ENCODE data around the gene ACO2. TPM values are rescaled to one million over a fixed set of nuclear protein-coding genes. Genes with fewer than 3 reads are reported as not detected.

The ACO2 gene
- total and polyA plus RNA-seq, 10 of the 15 experiments (the other 5 are each of a cell fraction or from before 2014, with no cell fraction given) = 21.4 to 214 (median 88.5) TPM

DNA sequence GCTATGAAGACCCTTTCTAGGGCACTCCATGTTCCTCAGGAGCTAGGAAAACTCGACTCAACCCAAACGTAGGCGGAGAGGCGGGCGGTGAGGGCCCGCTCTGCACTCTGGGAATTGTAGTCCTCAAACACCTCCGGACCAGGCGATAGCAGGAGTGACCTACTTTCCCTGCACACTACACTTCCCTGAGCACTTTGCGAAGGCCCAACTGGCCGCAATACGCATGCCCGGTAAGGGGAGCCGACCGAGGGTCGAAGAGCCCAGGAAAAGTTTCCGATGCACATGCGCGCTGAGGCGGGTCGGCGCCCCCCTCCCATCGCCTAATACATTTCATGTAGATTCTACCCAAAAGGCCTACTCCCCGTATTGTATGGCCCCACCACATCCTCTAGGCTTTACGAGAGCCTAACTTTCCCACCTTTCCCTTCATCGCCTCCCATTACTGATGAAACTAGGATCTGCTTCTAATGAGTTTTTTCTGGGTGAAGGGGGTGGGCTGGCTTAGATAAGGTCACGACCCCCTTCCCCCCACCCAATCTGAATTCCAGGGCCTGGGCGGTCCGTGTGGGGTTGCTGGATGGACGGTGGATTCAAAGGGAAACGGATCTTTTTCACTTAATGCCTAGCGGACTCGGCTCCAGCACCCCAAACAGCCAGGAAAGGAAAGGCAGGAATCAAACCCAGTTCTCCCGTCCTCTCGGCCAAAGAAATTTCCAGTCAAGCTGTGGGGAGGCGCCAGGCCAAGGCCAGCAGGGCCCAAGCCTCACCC, 24.4 kb upstream of the ACO2 start:
- CTCF ChIA-PET = interaction anchor here (0.6 to 4.3 kb wide), 7 partner anchors 7 to 158 kb away, joined by 3 to 26 read pairs (median 3); partner anchors contain the start of gene RANGAP1
- BruUV-seq (replicated peaks) = TSS peak; percentile 64
- peak overlapping the region; percentile 88 for H3K9ac ChIP-seq (ENCODE audit: control insufficient read depth, insufficient read depth, low read length)
- H3K79me2 ChIP-seq (ENCODE audit: control insufficient read depth, insufficient read depth, low read length) = peaks cover 70% of the 10 kb centered on the region
- WGBS (ENCODE audit: insufficient coverage, insufficient replicate concordance, low lambda C conversion rate, missing lambda C conversion rate) = 1% methylated on average over 35 of the region's 35 CpGs
- DNase-seq (ENCODE audit: low read depth, low spot score) (peak; percentile 90), FAIRE-seq (peak; percentile 82), ATAC-seq (peak; percentile 70)
- H3K27me3 ChIP-seq (replicated peaks in 1 of 2; ENCODE audit: control insufficient read depth in 2 of 2, insufficient read depth in 2 of 2, low read length in 1 of 2) = no peaks in the 10 kb centered on the region
- peaks cover 4% of the 10 kb centered on the region; the same call in 1 of the 2 replicates for H3K4me1 ChIP-seq (ENCODE audit: control insufficient read depth, insufficient read depth, low read length)
- H3K27ac ChIP-seq (ENCODE audit: control insufficient read depth, insufficient read depth) = peak overlapping the region; percentile 88
- POLR2A ChIA-PET = interaction anchor here (0.5 to 6.3 kb wide), 11 partner anchors 18 to 221 kb away, joined by 3 to 122 read pairs (median 5); partner anchors contain the start of genes ACO2, PHF5A, PMM1 and TEF
- intact Hi-C loops (cut with micrococcal nuclease; ENCODE audit: unreplicated experiment) = loop anchor here (5.0 kb wide), 1 partner anchor 58 kb away; no protein-coding TSS in a partner anchor
- peak overlapping the region; percentile 92 for H3K4me2 ChIP-seq (ENCODE audit: control insufficient read depth, insufficient read depth)
- SMC1A ChIA-PET (ENCODE audit: uncharacterized antibody, unreplicated experiment) = interaction anchor here (0.7 to 3.8 kb wide), 8 partner anchors 17 to 56 kb away, joined by 3 to 18 read pairs (median 8); partner anchors contain the start of genes ACO2 and PHF5A
- H2AFZ ChIP-seq (ENCODE audit: control insufficient read depth, low read depth, low read length) = peak overlapping the region; percentile 85
- in situ Hi-C loops (cut with MboI) = no loop called here
- peak overlapping the region; percentile 86 for H3K4me3 ChIP-seq
- no peaks in the 10 kb centered on the region for H3K9me3 ChIP-seq (replicated peaks; ENCODE audit: control insufficient read depth, insufficient read depth, low read length)
- H4K20me1 ChIP-seq (ENCODE audit: control insufficient read depth, insufficient read depth) = 0 out of 2 replicates have a peak, but pooled peaks cover 4% of the 10 kb centered on the region
- RAD21 ChIA-PET (ENCODE audit: unreplicated experiment) = interaction anchor here (0.7 to 2.8 kb wide), 10 partner anchors 24 to 73 kb away, joined by 3 to 22 read pairs (median 8); partner anchors contain the start of genes ACO2 and PHF5A
- peaks cover 0 to 9% of the 10 kb centered on the region in 2 experiments; a peak in 1 of 4 replicates for H3K36me3 ChIP-seq (ENCODE audit: control insufficient read depth in 2 of 2, insufficient read depth in 2 of 2, low read length in 1 of 2)
- TF ChIP-seq ATF7 (IDR thresholded peaks at IDR 0.05; ENCODE audit: low read depth) = peak; percentile 16; the same call in 1 of the 2 replicates
- TF ChIP-seq SKIL (IDR thresholded peaks at IDR 0.05; ENCODE audit: low read depth, poor library complexity, severe bottlenecking) = no peak
- TF ChIP-seq, protein P1, sequence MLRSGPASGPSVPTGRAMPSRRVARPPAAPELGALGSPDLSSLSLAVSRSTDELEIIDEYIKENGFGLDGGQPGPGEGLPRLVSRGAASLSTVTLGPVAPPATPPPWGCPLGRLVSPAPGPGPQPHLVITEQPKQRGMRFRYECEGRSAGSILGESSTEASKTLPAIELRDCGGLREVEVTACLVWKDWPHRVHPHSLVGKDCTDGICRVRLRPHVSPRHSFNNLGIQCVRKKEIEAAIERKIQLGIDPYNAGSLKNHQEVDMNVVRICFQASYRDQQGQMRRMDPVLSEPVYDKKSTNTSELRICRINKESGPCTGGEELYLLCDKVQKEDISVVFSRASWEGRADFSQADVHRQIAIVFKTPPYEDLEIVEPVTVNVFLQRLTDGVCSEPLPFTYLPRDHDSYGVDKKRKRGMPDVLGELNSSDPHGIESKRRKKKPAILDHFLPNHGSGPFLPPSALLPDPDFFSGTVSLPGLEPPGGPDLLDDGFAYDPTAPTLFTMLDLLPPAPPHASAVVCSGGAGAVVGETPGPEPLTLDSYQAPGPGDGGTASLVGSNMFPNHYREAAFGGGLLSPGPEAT (IDR thresholded peaks at IDR 0.05; ENCODE audit: low read depth) = peak; percentile 46; the same call in 1 of the 2 replicates
- TF ChIP-seq SMARCA5 (IDR thresholded peaks at IDR 0.05) = no peak
- TF ChIP-seq ZSCAN29 (IDR thresholded peaks at IDR 0.05) = no peak
- TF ChIP-seq, protein P2, sequence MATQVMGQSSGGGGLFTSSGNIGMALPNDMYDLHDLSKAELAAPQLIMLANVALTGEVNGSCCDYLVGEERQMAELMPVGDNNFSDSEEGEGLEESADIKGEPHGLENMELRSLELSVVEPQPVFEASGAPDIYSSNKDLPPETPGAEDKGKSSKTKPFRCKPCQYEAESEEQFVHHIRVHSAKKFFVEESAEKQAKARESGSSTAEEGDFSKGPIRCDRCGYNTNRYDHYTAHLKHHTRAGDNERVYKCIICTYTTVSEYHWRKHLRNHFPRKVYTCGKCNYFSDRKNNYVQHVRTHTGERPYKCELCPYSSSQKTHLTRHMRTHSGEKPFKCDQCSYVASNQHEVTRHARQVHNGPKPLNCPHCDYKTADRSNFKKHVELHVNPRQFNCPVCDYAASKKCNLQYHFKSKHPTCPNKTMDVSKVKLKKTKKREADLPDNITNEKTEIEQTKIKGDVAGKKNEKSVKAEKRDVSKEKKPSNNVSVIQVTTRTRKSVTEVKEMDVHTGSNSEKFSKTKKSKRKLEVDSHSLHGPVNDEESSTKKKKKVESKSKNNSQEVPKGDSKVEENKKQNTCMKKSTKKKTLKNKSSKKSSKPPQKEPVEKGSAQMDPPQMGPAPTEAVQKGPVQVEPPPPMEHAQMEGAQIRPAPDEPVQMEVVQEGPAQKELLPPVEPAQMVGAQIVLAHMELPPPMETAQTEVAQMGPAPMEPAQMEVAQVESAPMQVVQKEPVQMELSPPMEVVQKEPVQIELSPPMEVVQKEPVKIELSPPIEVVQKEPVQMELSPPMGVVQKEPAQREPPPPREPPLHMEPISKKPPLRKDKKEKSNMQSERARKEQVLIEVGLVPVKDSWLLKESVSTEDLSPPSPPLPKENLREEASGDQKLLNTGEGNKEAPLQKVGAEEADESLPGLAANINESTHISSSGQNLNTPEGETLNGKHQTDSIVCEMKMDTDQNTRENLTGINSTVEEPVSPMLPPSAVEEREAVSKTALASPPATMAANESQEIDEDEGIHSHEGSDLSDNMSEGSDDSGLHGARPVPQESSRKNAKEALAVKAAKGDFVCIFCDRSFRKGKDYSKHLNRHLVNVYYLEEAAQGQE (IDR thresholded peaks at IDR 0.05; ENCODE audit: low read depth, low read length) = no peak
- TF ChIP-seq LARP7 (IDR thresholded peaks at IDR 0.05) = no peak
- TF ChIP-seq MTA2 (IDR thresholded peaks at IDR 0.05; ENCODE audit: low read depth) = peak; percentile 11; the same call in 1 of the 2 replicates
- TF ChIP-seq USF2 (IDR thresholded peaks at IDR 0.05; ENCODE audit: borderline replicate concordance, low read depth, low read length) = no peak; the same call in 1 of the 2 replicates
- TF ChIP-seq RELA (IDR thresholded peaks at IDR 0.05; ENCODE audit: borderline replicate concordance, partially characterized antibody) = no peak
- no peak for TF ChIP-seq KDM1A (IDR thresholded peaks at IDR 0.05; ENCODE audit: borderline replicate concordance)
- 0 out of 2 replicates have a peak, but pooled peaks have one; percentile 27 for TF ChIP-seq BACH1 (IDR thresholded peaks at IDR 0.05; ENCODE audit: borderline replicate concordance)
- TF ChIP-seq RBBP5 (conservative IDR thresholded peaks at IDR 0.05) = no peak
- TF ChIP-seq NBN (IDR thresholded peaks at IDR 0.05) = no peak

Measured in GM12878 (cell line).